GM21717 (cell line): ENCODE data around the gene TGIF2.

Experiments
- ATAC-seq: cut with Tn5 transposase; IDR thresholded peaks from one replicate; pipeline ENCODE4 v1.9.1; 2021; ENCODE audit warnings: mild to moderate bottlenecking, moderate library complexity; ENCODE audit not compliant: unreplicated experiment

The TGIF2 gene

GRCh38 chr20:36573103-36573797 is at the start of gene TGIF2:
Gene TGIF2, plus strand, starts transcription at chr20:36573597. Its CDS starts 5,178 bp downstream, at chr20:36578775.
- ATAC-seq: peak; percentile 58

DNA sequence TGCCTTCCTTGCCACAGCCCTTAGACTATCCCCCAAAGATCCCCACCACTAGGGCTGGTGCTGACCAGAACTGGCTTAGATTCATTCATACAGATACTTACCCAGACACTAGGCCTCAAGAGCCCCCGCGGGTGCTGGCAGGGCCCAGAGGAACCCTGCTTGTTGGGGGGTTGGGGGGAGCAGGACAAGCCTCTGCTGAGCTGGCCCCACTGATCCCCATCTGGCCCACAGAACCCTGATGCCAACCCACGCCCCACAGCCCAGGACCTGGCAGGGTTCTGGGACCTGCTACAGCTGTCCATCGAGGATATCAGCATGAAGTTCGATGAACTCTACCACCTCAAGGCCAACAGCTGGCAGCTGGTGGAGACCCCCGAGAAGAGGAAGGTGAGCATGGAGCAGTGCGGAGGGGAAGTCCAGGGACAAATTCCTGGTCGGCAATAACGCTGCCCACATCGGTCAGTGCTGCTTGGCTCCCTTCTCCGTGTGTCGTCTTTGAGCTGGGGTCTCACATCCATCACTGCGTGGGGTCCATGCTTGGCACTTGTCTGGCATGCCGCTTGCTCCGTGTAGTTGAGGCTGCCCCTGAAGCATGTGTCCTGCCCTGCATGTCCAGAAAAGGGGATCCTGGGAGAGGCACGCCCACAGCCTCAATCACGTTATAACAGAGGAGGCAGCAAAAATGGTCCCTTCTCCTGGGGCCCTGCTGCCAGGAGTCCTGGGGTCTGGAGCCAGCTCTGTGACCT is 47.6 kb upstream of the TGIF2 start:
- no peak for ATAC-seq

DNA sequence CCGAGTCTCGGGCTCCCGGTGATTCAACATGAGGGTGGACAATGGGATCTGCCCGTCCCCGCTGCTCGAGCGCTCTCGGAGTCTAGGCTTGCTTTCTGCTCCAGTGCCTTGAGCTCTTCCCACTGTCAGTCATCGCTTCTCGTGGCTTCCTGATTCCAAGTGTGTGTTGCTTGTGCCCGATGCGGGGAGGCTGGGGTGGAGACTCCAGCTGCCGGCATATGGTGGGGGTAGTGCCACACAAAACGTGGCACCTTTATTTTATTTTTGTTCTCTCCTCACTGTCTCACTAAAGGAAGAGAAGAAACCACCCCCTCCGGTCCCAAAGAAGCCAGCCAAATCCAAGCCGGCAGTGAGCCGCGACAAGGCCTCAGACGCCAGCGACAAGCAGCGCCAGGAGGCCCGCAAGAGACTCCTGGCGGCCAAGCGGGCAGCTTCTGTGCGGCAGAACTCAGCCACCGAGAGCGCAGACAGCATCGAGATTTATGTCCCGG is 46.8 kb upstream of the TGIF2 start:
- no peak for ATAC-seq

DNA sequence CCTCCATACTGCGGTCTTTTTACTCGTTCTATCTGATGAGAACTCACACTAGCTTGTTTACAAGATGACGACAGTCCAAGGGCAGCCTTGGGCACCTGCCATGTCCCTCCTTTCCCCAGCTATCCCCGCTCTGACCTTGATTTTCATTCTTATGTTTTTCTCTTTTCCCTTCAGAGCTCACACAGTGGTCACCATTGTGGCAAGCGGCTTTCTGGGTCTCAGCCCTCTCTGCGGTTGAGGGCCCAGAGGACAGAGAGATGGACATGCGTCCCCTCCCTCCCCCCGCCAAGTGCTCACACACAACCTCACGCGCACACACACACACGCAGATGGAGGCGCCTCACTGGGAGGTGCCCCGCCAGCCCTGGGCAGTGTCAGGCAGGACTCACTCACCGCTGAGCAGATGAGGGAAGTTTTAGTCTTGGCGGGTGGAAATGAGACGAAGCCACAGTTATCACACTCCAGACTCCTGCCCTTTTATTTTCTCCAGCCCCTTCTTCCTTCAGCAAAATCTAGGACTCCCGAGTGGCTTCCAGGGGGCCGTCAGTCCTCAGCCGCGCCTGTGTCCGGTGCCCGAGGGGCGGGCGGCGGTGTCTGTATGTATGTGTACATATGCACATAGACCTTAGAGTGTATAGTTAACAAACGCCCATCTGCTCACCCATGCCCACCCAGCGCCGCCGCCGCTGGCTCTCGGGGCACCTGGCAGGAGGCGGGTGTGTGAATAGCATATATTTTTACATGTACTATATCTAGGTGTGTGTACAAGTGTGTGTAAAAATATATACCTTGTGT is 45.9 kb upstream of the TGIF2 start:
- ATAC-seq: no peak

DNA sequence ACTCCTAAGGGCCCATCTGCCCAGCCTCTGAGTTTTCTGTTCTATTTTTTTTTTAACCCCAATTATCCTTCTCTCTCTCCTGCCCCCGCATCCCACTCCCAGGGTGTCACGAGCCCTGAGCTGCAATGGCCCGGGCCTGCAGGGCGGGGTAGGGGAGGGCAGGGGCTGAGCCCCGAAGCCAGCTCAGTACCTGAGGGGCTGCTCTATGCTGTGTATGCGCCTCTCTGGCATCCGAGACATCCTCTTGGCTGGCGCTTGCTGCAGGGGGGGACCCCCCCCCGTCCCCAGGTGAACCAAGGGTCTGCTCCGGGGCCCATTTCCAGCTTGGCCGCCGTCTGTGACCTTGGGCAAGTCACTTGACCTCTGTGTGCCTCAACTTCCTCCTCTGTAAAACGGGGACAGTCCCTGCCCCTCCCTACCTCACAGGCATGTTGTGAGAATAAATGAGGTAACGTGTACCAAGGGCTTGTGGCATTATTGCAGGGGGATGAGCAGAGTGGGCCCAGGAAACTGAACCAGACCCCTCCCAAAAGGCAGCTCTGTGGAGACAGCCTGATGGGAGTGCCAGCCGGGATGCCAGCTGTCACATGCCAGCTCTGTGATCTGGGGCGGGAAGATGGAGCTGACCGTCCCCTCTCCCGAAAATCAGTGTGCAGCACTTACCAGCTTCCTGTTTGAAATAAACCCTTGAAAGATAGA is 45.1 kb upstream of the TGIF2 start:
- no peak for ATAC-seq

DNA sequence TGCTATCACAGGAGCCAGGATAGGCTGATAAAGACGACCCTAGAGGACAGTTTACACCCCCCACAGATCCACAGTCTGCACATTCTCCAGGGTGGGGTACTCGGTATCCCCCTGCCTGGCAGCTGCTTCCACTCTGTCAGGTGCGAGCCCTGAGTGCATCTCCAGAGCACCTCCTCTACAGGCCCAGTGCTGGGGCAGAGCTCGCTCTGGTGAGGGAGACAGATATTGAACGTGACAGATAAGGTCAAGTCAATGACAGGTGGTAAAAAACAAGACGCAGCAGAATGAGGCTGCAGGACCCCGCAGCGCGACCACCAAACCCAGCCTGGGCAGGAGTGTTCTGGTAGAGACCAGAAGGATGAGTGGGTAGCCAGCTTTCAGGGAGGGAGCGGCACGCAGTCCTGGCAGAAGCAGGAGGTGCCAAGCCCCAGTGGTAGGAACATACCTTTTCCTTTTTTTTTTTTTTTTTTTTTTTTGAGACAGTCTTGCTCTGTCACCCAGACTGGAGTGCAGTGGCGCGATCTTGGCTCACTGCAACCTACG is 44.5 kb upstream of the TGIF2 start:
- ATAC-seq: no peak

- no peak for ATAC-seq
These were observed 41.0 kb upstream of the TGIF2 start for GRCh38 chr20:36532388-36532787.

- ATAC-seq: no peak
These were observed 40.6 kb upstream of the TGIF2 start for GRCh38 chr20:36532822-36533221.

DNA sequence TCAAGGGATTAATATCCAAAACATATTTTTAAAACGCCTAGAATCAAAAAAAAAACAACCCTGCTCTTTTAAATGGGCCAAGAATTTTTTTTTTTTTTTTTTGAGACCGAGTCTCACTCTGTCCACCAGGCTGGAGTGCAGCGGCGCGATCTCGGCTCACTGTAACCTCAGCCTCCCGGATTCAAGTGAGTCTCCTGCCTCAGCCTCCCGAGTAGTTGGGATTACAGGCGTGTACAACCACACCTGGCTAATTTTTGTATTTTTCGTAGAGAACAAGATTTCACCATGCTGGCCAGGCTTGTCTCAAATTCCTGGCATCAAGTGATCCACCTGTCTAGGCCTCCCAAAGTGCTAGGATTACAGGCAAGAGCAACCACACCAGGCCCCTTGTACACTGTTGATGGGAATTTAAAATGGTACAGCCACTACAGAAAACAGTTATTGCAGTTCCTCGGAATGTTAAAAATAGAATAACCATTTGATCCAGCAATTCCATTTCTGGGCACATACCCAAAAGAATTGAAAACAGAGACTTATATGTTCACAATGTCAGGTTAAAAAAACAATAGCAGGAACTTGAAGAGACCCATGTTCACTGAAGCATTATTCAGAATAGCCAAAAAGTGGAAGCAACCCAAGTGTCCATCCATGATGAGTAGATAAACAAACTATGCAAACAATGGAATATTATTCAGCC is 35.2 kb upstream of the TGIF2 start:
- no peak for ATAC-seq

GRCh38 chr20:36540551-36541211 is 32.7 kb upstream of the TGIF2 start:
- no peak for ATAC-seq

DNA sequence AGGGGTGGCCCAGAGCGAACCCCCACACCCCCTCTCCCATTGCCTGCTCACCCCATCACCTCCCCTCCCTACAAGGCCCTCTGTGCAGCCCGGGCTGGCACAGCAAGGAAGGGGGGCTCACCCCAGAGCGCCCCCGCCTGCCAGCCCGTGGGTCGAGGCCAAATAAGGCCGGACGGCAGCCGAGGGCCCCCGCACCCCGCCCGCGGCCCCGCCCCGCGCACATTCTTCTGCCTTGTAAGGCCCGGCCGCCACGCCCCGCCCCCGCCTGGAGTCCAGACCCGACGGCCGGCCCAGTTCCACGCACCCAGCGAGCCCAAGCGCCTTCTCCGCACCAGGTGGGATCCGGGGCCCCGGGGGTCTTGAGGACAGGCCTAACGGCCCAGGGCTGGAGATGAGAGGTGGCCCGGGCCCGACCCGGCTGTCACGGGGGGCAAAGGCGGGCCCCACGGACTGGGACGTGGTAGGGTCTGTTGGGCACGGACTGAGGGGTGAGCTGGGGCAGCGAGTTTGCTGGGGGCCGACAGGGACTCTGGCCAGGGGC is 32.1 kb upstream of the TGIF2 start, which contains the start of gene MYL9:
TSS of gene MYL9 (plus strand) at position 293 of the 541 bp plus-strand sequence. CDS start 3,366 bp downstream, outside the sequence.
- ATAC-seq: no peak

- ATAC-seq: no peak
These were observed 31.5 kb upstream of the TGIF2 start for GRCh38 chr20:36541768-36542488.

DNA sequence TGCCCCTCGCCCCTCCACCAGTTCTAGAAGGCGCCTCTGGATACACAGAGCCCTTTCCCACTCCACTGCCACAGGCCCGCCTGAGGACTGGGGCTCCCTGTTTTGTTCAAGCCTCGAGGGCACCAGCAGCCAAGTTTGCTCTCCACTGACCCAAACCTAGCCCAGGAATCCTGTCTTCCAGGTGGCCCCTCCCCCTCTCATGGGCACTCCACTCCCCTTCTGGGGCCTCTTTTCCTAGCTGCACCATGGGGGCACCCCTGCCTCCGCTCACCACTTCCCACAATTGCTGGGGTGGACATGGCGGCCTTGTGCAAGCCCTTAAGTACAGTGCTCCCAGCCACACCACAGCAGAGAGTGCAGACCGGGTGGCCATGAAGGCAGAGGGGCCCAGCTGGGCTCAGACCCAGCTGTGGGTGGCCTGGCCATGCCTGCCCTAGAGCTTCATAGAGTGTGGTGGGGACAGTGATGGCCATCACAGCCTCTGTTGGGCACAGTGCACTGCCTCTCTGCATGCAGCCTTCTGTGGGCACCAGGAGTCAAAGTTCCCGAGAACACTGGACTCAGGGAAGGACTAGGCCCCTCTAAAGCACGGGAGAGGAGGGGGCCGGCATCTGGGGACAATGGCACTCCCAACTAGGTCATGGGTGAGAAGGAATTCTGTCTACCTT is 30.7 kb upstream of the TGIF2 start:
- no peak for ATAC-seq

DNA sequence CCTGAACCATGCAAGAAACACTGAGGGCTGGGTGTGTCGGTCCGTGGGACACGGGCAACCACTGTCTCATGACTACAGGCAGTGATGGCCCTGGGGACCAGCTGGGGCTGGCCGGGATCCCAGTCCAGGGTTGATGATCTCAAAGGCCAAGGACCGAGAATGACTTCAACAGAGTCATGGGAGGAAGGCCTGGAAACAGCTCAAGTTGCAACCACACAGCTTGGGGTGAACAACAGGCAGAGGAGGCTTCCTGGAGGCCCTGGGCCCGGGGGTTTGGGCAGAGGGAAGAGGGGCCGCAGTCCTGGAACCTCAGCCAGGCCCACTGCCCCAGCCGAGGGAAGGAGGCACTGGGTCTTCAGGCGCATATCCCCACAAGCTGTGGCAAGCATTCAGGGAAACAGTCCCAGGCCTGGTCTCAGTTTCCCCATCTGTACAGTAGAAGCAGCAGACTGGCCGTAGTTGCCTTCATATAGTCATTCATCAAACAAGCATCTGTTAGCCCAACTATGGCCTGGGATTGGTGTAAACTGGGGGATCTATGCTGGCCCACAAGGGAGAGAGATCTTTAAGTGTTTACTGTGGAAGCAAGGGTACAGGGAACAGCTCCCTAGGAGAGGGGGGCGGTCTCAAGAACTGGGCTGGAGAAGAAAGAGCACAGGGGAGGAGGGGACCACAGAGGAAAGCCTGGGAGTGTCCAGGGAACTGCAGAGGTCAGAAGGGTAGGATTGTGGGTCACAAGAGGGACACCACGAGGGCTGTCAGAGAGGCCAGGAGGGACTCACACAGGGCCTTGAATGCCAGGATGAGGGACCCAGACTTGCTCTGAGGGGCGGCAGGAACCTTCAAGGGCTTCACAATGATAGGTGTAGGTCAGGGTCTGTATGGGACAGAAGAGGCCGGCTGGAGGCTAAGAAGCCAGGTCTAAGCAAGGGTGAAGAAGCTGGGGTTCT is 29.9 kb upstream of the TGIF2 start:
- no peak for ATAC-seq

GRCh38 chr20:36544134-36545018 is 29.0 kb upstream of the TGIF2 start:
- ATAC-seq: no peak
